ENCODE measurements around the gene FSTL3. TPM values are rescaled to one million over a fixed set of nuclear protein-coding genes. Genes with fewer than 3 reads are reported as not detected.
"Not testable (repeated sequence)": the region's sequence is repeated elsewhere in the genome, so short reads cannot be mapped to it uniquely, and the experiment has no call there.

The FSTL3 gene
- 100 to 1,000 TPM in 1 of 2 donors, 10 to 100 TPM in 1; 64.4 to 437 TPM for total RNA-seq

DNA sequence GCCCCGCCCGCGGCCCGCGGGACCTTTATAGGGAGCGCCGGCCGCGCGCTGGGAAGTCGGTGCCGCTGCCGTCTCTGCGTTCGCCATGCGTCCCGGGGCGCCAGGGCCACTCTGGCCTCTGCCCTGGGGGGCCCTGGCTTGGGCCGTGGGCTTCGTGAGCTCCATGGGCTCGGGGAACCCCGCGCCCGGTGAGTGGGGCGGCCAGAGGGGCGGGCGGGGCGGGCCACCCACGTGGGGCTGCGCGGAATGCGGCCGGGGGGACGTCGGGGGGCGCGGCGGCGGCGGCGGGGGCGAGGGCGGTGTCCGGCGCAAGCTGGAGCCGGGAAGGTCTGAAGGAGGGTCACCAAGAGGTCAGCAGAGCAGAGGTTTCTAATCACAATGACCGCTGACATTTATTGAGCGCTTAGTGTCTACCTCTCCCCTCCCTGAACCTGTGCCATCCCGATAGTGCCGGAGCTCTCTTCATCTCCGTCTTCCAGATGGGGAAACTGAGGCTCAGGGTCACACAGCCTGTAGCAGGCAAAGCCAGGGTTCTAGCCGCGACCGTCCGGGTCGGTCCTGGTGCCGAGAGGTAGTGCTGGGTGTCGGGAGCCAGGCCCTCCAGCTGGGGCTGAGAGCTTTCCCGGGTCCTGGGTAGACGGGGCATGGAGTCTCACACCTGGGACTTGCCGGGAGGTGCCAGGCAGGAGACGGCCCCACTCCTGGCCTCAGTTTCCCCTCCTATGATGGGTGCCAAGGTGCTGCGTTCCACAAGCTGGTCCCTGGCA, at the start of gene FSTL3:
Gene FSTL3, plus strand, starts transcription at position 54 of the 767 bp plus-strand sequence. Its CDS starts 32 bp downstream, at position 86.
- Histone ChIP-seq H3K4me1 (peaks cover 0 to 56% of the 10 kb centered on the region in 2 donors), H3K27ac (peak within 1 kb of the TSS; percentile 91 to 100), H3K4me3 (peak within 1 kb of the TSS; percentile 61 to 72), H3K36me3 (peaks cover 11% of the 10 kb centered on the region), H3K27me3 (no peaks in the 10 kb centered on the region), H3K9me3 (no peaks in the 10 kb centered on the region)
- TF ChIP-seq, protein P1, sequence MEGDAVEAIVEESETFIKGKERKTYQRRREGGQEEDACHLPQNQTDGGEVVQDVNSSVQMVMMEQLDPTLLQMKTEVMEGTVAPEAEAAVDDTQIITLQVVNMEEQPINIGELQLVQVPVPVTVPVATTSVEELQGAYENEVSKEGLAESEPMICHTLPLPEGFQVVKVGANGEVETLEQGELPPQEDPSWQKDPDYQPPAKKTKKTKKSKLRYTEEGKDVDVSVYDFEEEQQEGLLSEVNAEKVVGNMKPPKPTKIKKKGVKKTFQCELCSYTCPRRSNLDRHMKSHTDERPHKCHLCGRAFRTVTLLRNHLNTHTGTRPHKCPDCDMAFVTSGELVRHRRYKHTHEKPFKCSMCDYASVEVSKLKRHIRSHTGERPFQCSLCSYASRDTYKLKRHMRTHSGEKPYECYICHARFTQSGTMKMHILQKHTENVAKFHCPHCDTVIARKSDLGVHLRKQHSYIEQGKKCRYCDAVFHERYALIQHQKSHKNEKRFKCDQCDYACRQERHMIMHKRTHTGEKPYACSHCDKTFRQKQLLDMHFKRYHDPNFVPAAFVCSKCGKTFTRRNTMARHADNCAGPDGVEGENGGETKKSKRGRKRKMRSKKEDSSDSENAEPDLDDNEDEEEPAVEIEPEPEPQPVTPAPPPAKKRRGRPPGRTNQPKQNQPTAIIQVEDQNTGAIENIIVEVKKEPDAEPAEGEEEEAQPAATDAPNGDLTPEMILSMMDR (IDR thresholded peaks at IDR 0.05), result no peak
- DNase-seq (ENCODE audit: low spot score), result no peak

DNA sequence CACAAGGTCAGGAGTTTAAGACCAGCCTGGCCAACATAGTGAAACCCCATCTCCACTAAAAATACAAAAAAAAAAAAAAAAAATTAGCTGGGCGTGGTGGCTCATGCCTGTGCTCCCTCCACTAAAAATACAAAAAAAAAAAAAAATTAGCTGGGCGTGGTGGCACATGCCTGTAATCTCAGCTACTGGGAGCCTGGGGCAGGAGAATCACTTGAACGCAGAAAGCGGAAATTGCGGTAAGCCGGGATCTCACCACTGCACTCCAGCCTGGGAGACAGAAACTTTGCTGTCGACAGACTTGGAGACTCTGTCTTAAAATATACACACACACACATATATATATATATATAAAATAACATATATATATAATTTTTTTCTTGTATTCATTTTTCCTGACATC, 49.6 kb upstream of the FSTL3 start:
- H3K4me3 ChIP-seq; DNase-seq (ENCODE audit: low spot score); H3K4me1 ChIP-seq; H3K9me3 ChIP-seq; H3K27ac ChIP-seq; H3K27me3 ChIP-seq: not testable (repeated sequence)
- H3K36me3 ChIP-seq, result peaks cover 45% of the 10 kb centered on the region

DNA sequence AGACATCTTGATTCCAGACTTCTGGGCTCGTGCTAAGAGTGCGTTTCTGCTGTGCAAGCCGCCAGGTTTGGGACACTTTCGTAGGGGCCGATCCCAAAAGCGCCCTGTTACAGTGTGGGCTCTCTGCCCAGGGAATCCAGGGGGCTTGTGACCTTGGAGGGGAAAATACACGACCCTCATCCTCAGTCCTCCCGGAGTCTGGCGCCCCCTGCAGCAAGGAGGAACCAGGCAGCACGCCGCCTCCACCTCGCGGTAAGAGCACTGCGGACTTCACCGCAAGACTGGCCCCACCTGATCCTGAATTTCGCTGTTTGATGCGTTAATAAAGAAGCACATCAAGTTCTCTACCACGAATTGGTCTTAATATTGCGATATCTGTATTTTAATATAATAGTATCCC, 48.0 kb upstream of the FSTL3 start:
- peaks cover 29% of the 10 kb centered on the region for H3K36me3 ChIP-seq

DNA sequence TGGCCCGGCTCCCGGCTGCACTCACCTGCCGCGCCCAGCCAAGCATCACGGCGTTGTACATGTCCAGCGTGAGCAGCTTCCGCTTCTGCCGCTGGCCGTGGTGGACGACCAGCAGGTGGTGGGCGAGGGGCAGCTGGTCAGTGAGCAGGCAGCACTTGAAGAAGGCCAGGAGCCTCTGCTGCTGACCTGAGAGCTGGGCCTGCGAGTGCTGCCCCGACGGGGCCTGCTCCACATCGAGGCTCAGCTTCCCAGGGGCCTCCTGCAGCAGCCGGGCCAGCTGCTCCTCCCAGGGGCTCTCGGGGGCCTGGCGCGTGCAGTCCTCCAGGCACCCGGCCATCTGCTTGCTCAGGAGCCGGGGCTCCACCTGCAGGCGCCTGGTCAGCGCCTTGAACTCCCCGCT, 46.7 kb upstream of the FSTL3 start:
- H3K9me3 ChIP-seq; H3K27ac ChIP-seq; DNase-seq (ENCODE audit: low spot score); H3K27me3 ChIP-seq; H3K4me3 ChIP-seq: not testable (repeated sequence)
- peaks cover 17% of the 10 kb centered on the region for H3K36me3 ChIP-seq
- peaks cover 0 to 19% of the 10 kb centered on the region in 2 donors for H3K4me1 ChIP-seq

More for the DNA sequence above, 48.0 kb upstream of the FSTL3 start:
- TF ChIP-seq, protein P1 (IDR thresholded peaks at IDR 0.05), result no peak
- no peak overlapping the region for H3K27ac ChIP-seq
- H3K4me3 ChIP-seq, result no peak overlapping the region
- H3K4me1 ChIP-seq, result peaks cover 0 to 12% of the 10 kb centered on the region in 2 donors
- no peaks in the 10 kb centered on the region for H3K27me3 ChIP-seq
- DNase-seq (ENCODE audit: low spot score), result no peak
- H3K9me3 ChIP-seq, result no peaks in the 10 kb centered on the region

DNA sequence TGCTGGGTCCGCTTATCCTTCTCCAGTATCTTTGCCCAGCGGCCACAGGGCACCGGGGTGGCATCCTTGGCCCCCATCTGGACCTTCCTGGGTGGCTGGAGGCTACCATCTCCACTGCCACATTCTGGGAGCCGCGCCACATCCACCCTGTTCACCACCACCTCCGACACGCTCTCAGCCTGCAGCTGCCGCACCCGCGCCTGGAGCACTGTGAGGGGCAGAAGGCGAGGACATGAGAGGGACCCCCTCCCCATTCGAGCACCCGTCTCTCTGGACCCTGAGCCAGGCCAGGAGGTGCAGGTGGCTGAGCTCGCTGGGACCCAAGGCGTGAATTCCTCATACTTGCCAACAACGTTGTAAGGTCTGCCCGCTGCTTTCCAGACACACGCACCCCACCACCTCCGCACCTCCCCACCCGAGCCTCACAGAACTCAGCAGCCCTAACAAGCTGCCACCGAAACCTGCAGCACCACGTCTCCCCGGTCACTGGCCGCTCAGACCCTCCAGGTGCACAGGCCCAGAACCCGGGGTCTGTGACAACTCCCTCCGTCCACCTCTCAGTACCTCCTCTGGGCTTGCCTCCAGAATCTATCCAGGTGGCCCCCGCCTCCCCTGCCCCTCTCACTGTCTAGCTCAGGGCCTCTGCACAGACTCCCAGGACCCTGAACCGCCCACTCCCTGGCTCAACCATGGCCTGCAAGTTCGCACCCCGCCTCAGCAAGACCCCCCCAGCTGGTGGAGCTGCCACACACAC, 46.1 kb upstream of the FSTL3 start:
- H3K27ac ChIP-seq, result no peak overlapping the region
- no peak for DNase-seq (ENCODE audit: low spot score)
- TF ChIP-seq, protein P1 (IDR thresholded peaks at IDR 0.05), result no peak
- no peaks in the 10 kb centered on the region for H3K9me3 ChIP-seq
- H3K36me3 ChIP-seq, result peaks cover 10% of the 10 kb centered on the region
- H3K4me1 ChIP-seq, result peaks cover 0 to 20% of the 10 kb centered on the region in 2 donors
- no peaks in the 10 kb centered on the region for H3K27me3 ChIP-seq
- no peak overlapping the region for H3K4me3 ChIP-seq

DNA sequence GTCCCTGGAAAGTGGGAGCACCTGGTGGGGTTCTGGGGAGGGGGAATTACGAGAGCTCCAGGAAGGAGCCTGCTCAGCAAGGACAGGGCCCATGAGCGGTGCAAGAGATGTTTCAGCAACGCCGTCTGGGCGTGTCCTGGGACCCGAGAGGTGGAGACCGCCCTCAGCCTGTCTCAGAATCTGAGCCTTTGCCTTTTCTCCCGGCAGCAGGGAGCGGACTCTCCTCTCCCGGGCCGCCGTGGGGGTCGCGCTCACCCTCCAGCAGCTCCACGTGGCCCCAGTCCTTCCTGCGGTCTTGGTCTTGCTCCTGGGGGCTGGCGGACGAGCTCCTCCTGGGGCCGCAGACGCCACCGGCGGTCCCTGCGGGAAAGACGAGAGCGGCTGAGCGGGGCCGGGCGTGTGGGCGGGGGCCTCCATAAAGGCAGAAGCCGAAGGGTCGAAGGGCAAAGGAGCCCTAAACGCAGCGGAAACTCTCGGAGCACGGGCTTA, 43.6 kb upstream of the FSTL3 start:
- peaks cover 0 to 20% of the 10 kb centered on the region in 2 donors for H3K4me1 ChIP-seq
- no peak for DNase-seq (ENCODE audit: low spot score)
- TF ChIP-seq, protein P1 (IDR thresholded peaks at IDR 0.05), result no peak
- no peaks in the 10 kb centered on the region for H3K9me3 ChIP-seq
- peaks cover 10% of the 10 kb centered on the region for H3K36me3 ChIP-seq
- peak overlapping the region; percentile 61 to 72 for H3K27ac ChIP-seq
- peak overlapping the region; percentile 92 to 96 for H3K4me3 ChIP-seq
- H3K27me3 ChIP-seq, result no peaks in the 10 kb centered on the region
